GM04504 (cell line): ENCODE data around the gene MYF6.
A peak's percentile ranks its signal among the peaks of the same experiment; 100 is the strongest.
"Not testable (repeated sequence)": the region's sequence is repeated elsewhere in the genome, so short reads cannot be mapped to it uniquely, and the experiment has no call there.

Source experiments
- DNase-seq: peaks from one replicate; pipeline ENCODE4 v3.0.0-alpha.2; 2012; ENCODE audit warnings: low read depth

MYF6 gene

DNA sequence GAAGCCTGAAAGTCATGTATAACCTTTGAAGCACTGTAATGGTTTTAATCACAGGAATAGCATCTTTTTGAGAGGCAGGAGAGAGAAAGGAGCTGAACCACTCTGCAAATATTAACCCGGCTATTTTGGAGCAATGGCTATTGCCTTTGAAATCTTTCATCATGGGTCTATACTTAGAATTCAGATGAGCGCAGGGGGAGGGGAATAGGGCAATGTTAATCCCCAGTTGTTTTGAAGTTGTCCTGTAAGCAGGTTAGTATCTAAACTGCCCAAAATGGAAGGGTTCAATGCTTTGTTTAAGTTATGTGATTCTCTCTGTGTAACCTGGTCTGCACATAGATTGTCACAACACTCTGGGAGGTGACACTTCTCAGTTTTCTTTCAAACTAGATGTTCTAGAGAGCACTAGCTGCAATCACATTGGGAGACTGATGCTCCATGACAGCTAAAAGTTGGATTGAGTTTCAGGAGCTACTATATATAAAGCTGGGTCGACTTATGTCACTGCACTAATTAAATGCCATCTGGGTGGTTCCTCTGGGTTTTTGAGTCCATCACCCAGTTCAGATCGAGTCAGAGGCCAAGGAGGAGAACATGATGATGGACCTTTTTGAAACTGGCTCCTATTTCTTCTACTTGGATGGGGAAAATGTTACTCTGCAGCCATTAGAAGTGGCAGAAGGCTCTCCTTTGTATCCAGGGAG is at the start of gene MYF6:
Gene MYF6, plus strand, starts transcription at position 509 of the 704 bp plus-strand sequence. Its CDS starts 86 bp downstream, at position 595.
- DNase-seq, result no peak

DNA sequence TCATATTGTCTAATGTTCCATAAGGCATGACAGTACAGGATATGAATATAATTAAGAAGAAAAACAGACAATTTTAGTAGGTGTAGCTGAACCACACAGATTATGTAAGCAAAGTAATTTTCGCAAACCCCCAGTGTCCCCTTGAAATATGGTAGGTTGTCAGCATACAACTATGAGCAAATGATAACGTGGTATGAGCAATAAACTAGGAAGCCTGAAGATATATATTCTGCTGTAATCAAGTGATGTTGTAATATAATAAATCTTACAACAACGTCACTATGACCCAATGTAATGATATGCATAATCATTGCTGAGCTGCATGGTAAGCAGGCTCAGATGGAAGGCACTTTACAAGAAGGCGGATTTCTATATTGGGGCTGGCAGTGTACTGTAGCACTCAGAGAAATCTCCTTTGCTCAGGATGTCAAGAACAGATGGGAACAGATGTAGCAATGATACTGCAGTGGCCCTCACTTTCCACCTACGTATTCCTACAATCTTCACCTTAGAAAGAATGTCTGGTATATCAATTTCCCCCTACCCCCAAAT is 47.8 kb upstream of the MYF6 start:
- DNase-seq, result no peak

DNA sequence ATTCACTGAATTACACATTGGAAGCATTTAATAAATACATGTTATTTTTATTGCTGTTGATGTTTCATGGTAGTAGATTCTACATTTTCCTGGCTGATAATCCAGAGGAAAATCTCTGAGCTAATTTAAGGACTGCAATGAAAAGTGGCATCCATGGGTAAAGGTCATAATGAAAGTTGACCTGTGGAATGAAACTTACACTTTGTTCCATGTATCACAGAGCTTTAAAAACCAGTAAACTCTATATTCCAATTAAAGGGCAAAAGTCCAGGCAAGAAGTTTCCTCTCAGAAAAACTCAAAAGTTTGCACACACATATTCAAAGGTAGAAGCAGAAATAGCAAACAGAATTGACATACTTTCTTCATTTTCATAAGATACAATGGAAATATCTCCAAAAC is 44.8 kb upstream of the MYF6 start:
- no peak for DNase-seq

DNA sequence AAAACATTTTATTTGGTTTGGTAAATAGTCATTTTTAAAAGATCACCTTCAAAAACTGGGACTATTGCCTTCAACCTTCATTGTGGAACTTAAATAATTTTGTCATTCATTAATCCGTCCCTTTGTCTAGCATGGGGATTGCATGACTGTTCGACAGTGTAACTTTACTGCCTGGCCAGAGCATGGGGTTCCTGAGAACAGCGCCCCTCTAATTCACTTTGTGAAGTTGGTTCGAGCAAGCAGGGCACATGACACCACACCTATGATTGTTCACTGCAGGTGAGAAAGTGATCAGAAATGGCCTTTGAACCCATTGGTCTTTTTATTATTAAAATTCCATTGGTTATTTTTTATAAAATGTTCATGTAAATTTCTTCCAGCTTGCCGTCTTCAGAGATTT is 37.2 kb upstream of the MYF6 start:
- DNase-seq, result no peak

DNA sequence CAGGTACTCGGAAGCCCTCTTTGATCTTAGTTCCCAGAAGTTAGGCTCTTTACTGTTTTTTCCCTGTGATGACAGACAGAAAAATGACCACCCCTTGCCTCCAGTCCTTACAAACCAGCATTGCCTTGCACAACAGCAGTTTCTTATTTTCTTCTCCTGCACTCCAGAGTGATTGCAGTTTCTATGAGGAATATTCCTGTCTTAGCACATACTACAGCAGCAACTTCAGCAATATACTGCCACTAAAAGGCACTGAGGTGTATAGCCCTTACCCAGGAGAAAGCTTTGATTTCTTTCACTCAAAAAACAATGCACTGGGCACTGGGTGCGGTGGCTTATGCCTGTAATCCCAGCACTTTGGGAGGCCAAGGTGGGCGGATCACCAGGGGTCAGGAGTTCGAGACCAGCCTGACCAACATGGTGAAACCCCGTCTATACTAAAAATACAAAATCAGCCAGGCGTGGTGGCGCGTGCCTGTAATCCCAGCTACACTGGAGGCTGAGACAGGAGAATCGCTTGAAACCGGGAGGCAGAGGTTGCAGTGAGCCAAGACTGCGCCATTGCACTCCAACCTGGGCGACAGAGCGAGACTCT is 31.3 kb upstream of the MYF6 start:
- DNase-seq, result not testable (repeated sequence)

DNA sequence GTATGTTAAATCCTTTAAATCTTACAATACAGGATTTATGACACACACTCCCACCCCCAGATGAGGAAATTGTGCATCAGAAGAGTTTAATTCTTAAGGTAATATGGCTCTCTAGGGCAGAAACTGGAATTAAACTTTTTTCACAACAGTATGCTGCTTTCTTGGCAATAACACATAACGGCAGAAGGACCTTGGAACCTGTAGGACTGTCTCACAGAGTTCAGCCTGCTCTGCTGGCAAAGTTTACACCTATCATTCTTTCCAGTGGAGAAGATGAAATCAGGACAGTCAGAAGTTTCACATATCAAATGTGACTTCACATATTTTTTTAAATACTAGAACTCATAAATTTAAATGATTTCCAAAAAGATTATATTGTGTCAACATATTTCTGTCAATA is 30.6 kb upstream of the MYF6 start:
- no peak for DNase-seq

DNA sequence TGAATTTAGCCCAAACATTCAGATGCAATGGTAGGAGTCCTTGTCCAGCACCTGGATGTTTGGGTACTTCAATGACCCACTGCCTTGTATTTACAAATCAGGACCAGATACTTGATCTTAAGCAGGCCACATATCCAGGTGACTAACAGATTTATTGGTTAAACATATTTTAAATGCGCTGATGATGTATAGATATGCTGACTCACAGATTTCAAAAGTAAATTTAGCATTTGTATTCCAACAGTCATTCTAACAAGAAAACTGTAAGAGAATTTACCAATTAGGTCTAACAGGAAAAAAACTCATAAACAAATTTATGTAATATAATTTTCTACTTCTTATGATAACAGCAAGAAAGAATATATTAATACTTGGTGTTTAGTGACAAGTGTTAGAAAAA is 29.4 kb upstream of the MYF6 start:
- DNase-seq, result no peak

DNA sequence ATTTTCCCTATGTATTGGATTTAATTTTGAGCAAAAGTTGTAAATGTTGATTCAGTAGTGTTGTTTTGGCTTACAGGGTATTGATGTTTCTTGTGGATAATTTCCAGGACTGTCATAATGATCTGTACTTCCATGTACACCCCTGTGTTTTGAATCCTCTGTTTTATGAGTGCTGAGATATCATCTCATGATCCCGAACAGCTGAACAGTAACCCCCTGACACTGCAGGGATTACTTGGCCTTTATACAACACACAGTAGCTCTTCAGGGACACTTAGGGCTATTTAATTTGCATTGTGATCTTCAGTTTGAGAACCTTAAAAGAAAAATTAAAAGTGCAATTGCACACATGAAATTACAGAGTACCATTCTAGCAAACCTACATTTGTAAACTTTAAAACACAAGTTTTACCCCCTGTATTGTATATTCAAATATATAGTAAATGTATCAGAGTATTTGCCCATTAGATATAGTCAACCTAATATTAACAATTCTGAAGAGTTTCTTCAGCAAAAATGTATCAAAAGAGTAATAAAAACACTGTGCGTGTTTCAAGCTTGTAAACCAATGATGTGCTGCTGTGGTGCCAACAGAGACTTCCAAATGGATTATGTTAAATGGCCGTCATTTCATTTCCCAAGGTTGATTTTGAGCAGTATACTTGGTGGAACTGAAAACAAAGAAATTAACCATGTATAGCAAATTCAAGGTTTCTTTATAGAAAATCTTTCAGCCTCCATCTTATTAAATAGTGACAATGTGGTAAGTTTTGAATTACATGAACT is 27.9 kb upstream of the MYF6 start:
- no peak for DNase-seq

DNA sequence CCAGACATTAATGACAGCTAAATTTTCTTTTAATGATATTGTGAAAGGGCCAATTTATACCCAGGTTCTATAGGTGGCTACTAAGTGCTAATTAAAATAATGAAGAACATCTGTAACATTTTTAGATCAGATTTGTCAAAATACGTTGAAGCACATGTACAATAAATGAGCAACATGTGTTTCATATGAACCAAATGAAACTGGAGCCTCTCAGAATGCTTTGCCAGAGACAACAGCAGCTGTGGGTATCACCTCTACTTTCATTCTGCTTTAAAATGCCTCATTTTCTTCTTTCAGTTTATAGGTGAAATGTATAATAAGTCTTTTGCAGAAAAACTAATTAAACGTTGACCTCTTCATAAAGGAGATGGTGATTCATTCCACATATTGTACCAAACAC is 26.1 kb upstream of the MYF6 start:
- DNase-seq, result no peak

DNA sequence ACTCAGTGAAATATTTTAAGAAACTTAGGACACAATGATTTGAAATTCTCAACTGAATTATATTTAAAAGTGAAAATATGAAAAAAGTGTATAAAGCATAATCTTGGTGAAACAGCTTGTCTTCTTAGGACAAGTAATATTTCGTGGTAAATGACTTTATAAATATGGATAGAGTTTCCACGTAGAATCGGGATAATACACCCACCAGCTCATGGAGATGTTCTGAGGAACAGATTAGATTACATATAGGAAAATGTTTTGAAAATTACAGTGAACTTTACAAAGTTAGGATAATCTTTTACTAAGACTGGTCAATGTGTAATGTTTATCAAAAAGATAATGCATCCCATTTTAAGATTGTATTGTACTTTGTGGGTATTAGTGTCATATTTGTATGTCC is 25.6 kb upstream of the MYF6 start:
- no peak for DNase-seq

DNA sequence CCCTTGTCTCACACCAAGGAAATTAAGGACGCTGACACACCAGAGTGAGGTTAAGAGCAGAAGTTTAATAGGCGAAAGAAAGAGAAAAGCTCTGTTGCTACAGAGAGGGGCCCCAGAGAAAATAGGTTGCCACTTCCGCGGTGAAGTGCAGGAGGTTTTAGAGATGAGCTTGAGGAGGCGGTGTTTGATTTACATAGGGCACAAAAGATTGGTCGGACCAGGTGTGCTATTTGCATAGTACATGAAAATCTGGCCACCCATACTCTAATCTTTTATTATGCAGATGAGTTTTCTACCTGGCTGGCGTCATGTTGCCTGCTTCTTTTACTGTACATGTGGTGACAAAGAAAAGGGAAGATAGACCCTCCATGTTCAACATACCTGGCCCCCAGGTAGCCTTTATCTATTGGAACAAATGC is 23.3 kb upstream of the MYF6 start:
- DNase-seq, result no peak

DNA sequence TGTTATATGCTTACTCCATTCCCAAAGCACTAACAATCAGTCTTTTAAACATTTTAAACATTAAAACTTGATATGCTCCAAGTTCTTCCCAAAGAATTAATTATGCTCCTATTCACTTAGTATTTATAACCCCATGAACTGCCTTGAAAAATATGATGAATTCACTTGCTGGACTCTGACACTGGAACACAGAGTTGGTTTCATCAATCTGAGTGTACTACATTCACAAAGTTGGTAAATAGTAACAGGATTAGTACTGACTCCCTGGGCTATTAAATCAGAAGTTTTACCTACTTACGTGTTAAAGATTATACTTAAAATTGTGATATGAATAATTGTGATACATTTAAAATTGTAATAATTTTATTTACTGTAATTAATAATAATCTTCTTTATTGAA is 17.3 kb upstream of the MYF6 start:
- no peak for DNase-seq

DNA sequence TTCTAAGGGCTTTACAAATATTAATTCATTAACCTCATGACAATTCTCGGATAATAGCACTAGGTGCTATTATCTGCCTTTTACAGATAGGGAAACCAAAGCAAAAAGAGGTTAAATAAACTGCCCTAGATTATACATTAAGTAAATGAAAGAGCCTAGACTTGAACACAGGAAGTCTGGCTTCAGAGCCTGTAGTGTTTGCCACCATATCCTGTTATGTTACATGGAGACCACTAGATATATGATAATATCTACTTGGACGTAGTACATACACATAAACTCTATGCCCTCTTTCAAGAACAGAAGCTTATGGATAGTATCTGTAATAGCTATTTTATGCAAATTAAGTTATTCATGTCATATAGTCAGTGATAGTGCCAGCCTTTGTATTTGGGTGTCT is 16.9 kb upstream of the MYF6 start:
- DNase-seq, result no peak

DNA sequence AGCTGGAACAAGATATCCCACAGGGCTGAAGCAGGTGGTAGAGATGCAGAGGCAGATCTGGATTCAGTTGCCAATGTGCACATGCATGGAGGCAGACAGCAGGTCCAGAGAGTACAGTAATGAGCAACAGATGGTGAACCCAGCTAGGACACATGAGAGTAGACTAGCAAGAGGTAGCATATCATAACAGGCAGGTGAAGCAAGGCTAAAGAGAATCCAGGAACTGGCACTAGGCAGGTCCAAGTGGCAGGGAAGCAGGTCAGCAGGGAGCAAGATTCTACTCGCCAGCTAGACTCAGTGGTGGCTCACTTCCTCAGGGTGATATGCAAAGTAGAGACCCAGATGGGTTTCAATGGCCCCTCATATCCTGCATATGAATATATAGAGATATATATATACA is 15.3 kb upstream of the MYF6 start:
- no peak for DNase-seq

DNA sequence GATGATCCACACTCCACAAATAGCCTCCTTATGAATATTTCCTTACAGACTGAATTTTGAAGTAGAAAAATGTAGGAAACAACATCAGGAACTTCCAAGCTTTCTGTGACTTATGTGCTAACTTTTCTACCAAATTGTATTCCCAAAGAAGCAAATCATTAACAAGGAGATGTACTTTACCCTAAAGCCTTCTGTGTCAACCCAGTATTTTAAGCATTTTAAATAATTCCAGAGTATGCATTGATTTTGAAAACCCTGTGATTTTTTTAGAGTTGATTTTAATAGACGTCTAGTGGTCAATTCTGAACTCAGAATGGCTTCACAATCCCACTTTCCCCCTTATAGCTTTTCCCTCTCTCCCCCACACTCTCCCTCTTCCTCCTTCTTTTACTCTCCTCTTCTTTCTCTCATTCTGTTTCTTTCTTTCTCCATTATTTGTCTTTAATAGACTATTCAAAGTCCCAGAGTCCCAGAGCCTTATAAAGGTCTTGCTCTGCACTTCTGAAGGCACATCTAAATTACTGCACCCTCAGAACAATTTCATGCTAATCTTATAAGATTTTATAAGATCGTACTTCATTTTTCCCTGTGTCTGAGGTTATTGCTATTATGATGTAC is 10.1 kb upstream of the MYF6 start:
- no peak for DNase-seq

DNA sequence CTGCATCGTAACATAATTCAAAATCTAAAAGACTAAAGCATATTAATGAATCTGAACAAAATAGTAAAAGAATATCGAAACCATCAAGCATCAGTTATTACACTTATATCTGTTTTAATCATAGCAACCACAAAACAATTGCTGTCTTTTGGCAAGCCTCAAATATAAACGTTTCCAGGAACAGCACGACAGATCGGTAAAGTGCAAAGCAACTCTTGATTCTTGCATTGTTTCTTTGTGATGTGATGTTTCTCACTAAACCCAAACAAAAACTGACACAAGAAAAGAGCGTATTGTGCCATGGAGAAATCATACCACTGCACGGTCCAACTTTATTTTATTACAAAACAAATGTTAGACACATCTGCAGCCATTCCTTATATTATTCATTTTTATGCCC is 9.2 kb upstream of the MYF6 start:
- DNase-seq, result no peak

DNA sequence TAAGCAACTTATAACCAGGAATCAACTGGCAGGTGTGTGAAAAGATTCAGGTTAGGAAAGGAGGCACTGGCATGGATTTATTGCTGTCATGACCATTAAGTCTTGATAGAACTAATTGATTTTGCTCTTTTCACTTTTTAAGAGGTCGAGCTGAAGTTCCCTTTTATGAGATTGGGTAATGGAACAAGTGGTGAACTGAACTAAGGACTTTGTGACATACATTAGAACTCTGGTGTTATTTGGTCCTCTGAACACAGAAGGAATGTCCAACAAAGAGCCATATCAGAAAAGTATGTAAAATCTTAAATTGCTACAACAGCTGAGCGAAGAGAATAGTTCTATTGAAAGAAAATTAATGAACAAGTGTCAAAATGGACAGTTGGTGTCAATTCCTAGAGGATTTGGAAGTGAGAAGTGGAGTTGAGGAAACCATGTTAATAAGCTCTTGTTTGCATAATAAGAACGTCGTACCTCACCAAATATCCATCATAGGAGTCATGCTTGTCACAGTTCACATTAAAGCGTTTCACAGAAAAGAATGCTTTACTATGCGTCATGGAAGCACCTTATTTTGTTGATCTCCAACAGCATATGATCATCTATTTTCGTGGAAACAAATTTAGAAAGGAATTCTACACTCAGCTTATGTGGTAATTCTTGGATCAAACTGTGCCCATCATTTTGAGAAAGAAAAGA is 8.4 kb upstream of the MYF6 start:
- no peak for DNase-seq

DNA sequence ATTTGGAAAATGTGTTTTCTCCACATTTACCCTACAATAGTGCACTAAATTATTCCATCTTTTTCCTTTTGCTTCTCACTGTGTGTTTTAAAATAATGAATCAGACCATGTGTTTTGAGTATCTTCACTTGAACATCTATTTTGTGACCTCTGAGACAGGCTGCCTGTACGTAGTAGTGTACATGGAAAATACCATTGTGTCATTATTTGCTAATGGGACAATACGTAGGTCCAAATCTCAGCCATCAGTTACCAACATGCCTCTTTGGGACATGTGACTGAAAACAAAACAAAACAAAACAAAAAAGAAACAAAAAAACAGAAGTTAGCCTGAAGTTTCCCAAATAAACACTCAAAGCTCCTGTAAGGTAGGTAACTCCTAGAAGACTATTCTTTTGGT is 7.1 kb upstream of the MYF6 start:
- no peak for DNase-seq

DNA sequence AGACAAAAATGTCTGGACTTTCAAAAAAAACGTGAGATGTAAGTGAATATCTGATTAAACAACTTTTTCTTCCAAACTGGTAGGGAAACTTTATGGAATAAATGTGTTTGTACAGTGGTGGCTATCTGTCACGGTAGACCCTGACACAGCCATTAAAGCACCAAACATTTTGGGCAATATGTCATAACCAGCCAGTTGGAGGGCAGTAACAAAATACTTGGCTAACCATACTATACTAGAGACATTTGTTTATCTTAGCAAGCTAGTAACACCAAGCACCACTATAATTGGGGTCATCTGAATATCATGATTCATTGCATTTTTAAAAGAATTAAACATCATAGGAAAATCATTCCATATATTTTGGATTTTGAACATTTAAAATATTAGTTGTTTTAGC is 6.0 kb upstream of the MYF6 start:
- peak; percentile 10 for DNase-seq

DNA sequence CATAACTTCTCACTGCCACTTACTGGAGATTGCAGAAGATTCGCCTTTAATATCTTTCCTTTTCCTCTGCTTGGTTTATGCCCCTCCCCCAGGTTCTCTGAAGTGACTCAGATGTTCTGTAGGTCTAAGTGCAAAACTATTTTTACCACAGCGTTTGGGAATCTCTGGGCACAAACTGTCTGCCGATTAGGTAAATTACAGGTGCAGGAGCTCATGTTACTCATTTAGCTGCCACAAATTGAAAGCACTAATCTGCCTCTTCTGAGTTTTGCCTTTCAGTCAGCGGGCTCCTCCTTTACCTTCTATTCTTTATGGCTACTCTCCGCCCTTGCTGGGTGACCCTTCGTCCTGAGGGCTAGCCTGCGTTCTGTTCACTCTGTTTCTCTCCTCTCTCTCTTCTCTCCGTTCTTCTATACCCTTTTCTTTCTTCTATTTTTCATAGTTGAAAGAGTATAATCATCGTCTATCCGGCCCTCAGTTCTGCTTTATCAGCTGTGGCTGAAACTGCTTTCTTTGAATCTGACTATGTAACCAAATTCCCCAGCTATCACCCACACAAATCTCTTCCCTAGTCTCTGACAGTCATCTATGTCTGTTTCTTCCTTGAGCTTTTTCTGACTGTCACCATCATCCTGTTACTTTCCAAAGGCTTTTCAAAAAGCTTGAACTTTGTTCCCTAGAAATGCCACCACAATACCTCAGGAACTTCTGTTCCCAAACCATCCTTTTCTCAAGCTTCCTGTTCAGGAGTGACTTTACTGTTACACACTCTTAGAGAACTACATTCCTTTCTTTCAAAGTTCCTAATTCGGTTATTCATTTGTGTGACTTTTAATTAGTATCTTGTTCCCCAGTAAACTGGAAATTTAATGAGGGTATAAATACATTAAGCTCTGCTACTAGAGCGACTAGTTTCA is 4.3 kb upstream of the MYF6 start:
- DNase-seq, result peak; percentile 7

DNA sequence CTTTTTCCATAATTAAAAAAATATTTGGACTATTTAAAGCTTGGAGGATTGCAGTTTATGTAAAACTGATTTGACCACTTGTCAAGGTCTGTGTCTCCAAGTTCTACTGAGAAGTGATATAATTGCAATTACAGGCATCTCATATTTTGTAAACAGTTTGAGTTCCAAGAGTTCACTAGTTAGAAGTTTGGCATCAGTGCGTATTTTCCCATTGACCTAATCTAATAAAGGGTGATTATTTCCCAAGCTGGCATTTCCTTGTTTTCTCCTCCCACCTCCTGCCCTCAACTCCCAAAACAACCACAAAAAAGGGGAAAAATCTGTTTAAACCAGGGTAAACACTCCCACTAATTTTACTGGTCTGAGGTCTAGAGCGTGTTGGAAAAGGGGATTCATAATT is 3.0 kb upstream of the MYF6 start:
- DNase-seq, result no peak
